ENCODE data around the gene PREPL. TPM values are rescaled to one million over a fixed set of nuclear protein-coding genes. Genes with fewer than 3 reads are reported as not detected.
"Not testable (repeated sequence)": the region's sequence is repeated elsewhere in the genome, so short reads cannot be mapped to it uniquely, and the experiment has no call there.

Gene PREPL
- total RNA-seq, 4 donors from 2014 or later = 33.6 to 38.6 (median 35.3) TPM

- TF ChIP-seq CTCF (IDR thresholded peaks at IDR 0.05) (peak in 2 of 3 experiments; percentile 4 to 12), POLR2AphosphoS5 (IDR thresholded peaks at IDR 0.05) (no peak)
- Histone ChIP-seq H3K9me3 (no peaks in the 10 kb centered on the region), H3K4me1 (no peaks in the 10 kb centered on the region), H3K4me3 (no peak overlapping the region), H3K27ac (replicated peaks in 1 of 4) (no peak overlapping the region), H3K36me3 (no peaks in the 10 kb centered on the region), H3K27me3 (no peaks in the 10 kb centered on the region)
- 83% methylated on average over 1 of the region's 1 CpG for WGBS
- DNase-seq (ENCODE audit: extremely low spot score) = no peak
- intact Hi-C loops (cut with DNase I) = loop anchor here (10.0 kb wide), 1 partner anchor 565 kb away; no protein-coding TSS in a partner anchor
These were observed 28.6 kb upstream of the PREPL start for GRCh38 chr2:44389895-44390294.

GRCh38 chr2:44388877-44389276 is 27.6 kb upstream of the PREPL start:
- 69% methylated on average over 4 of the region's 4 CpGs for WGBS
- H3K27me3 ChIP-seq = no peaks in the 10 kb centered on the region
- no peaks in the 10 kb centered on the region for H3K36me3 ChIP-seq
- H3K9me3 ChIP-seq = no peaks in the 10 kb centered on the region
- no peak for DNase-seq (ENCODE audit: extremely low spot score)
- H3K4me1 ChIP-seq = no peaks in the 10 kb centered on the region
- intact Hi-C loops (cut with DNase I) = no loop called here
- no peak overlapping the region for H3K27ac ChIP-seq (replicated peaks in 1 of 4)
- TF ChIP-seq EP300 (IDR thresholded peaks at IDR 0.05) (no peak), POLR2AphosphoS5 (IDR thresholded peaks at IDR 0.05) (no peak), CTCF (IDR thresholded peaks at IDR 0.05) (no peak), POLR2A (IDR thresholded peaks at IDR 0.05; ENCODE audit: low read depth) (no peak)
- H3K4me3 ChIP-seq = no peak overlapping the region

DNA sequence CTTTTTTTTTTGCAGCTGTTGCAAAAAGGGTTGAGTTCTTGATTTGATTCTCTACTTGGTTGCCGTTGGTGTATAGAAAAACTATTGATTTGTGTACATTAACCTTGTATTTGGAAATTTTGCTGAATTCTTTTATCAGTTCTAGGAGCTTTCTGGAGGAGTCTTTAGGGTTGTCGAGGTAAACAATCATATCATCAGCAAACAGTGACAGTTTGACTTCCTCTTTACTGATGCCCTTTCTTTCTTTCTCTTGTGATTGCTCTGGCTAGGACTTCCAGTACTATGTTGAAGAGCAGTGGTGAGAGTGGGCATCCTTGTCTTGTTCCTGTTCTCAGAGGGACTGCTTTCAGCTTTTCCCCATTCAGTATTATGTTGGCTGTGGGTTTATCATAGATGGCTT is 23.9 kb upstream of the PREPL start:
- H3K9me3 ChIP-seq; DNase-seq (ENCODE audit: extremely low spot score); H3K27ac ChIP-seq (replicated peaks in 1 of 4); H3K4me3 ChIP-seq; H3K27me3 ChIP-seq; intact Hi-C loops (cut with DNase I); H3K4me1 ChIP-seq: not testable (repeated sequence)
- 79% methylated on average over 2 of the region's 2 CpGs for WGBS
- peaks cover 0 to 11% (median 3%) of the 10 kb centered on the region in 4 donors for H3K36me3 ChIP-seq

DNA sequence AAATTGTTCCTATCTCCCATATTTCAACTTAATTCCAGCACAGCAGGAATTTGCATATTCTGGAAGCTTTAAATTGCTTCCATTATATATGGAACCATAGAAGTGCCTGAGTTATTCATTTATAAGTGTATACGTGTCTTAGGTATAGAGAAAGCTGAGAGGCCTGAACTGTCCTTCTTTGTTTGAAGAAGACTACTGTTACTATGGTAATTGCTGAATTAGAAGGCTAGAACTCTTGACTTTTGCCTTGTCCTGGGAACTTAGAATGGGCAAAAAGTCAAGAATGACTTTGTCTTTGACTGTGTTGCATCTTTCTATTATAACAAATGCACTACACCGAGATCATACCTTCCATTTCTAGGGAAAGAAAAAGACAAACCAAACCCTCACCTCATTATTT is 16.2 kb upstream of the PREPL start:
- Histone ChIP-seq H3K27me3 (no peaks in the 10 kb centered on the region), H3K27ac (replicated peaks in 1 of 4) (no peak overlapping the region), H3K4me3 (no peak overlapping the region), H3K4me1 (no peaks in the 10 kb centered on the region), H3K9me3 (no peaks in the 10 kb centered on the region), H3K36me3 (peaks cover 0 to 17% (median 0%) of the 10 kb centered on the region in 4 donors)
- intact Hi-C loops (cut with DNase I) = no loop called here
- DNase-seq (ENCODE audit: extremely low spot score) = no peak
- 97% methylated on average over 2 of the region's 2 CpGs for WGBS
- TF ChIP-seq POLR2A (IDR thresholded peaks at IDR 0.05; ENCODE audit: low read depth) (no peak), POLR2AphosphoS5 (IDR thresholded peaks at IDR 0.05) (no peak), EP300 (IDR thresholded peaks at IDR 0.05) (no peak), CTCF (IDR thresholded peaks at IDR 0.05) (no peak)

DNA sequence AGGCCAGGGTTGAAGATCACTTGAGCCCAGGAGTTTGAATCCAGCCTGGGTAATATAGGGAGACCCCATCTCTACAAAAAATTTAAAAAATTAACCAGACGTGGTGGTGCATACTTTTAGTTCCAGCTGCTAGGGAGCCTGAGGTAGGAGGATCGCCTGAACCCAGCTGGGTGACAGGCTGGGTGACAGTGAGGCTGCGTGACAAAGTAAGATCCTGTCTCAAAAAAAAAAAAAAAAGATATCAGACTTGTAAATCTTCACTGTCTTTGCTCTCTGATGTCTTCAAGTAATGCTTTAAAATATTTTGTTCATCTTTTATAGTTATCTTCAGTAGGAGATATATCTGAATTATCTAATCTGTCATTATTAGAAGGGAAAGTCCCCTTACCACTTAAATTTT is 11.0 kb upstream of the PREPL start:
- 89% methylated on average over 3 of the region's 3 CpGs for WGBS
- H3K27me3 ChIP-seq = no peaks in the 10 kb centered on the region

More for the DNA sequence above, 11.0 kb upstream of the PREPL start:
- intact Hi-C loops (cut with DNase I) = no loop called here
- no peak overlapping the region for H3K4me3 ChIP-seq
- peaks cover 0 to 14% (median 0%) of the 10 kb centered on the region in 4 donors for H3K36me3 ChIP-seq
- DNase-seq (ENCODE audit: extremely low spot score) = no peak
- no peaks in the 10 kb centered on the region for H3K4me1 ChIP-seq
- TF ChIP-seq CTCF (IDR thresholded peaks at IDR 0.05) (no peak), POLR2AphosphoS5 (IDR thresholded peaks at IDR 0.05) (no peak), EP300 (IDR thresholded peaks at IDR 0.05) (no peak), POLR2A (IDR thresholded peaks at IDR 0.05; ENCODE audit: low read depth) (no peak)
- no peaks in the 10 kb centered on the region for H3K9me3 ChIP-seq
- no peak overlapping the region for H3K27ac ChIP-seq (replicated peaks in 1 of 4)
